Measurements from ENCODE around the gene IQCF2. TPM values are rescaled to one million over a fixed set of nuclear protein-coding genes. Genes with fewer than 3 reads are reported as not detected.
"Not testable (repeated sequence)": the region's sequence is repeated elsewhere in the genome, so short reads cannot be mapped to it uniquely, and the experiment has no call there.

Gene IQCF2
- not detected for total RNA-seq
- long read RNA-seq, donor 1 = 0 reads
- long read RNA-seq, donor 2 = 0 reads

DNA sequence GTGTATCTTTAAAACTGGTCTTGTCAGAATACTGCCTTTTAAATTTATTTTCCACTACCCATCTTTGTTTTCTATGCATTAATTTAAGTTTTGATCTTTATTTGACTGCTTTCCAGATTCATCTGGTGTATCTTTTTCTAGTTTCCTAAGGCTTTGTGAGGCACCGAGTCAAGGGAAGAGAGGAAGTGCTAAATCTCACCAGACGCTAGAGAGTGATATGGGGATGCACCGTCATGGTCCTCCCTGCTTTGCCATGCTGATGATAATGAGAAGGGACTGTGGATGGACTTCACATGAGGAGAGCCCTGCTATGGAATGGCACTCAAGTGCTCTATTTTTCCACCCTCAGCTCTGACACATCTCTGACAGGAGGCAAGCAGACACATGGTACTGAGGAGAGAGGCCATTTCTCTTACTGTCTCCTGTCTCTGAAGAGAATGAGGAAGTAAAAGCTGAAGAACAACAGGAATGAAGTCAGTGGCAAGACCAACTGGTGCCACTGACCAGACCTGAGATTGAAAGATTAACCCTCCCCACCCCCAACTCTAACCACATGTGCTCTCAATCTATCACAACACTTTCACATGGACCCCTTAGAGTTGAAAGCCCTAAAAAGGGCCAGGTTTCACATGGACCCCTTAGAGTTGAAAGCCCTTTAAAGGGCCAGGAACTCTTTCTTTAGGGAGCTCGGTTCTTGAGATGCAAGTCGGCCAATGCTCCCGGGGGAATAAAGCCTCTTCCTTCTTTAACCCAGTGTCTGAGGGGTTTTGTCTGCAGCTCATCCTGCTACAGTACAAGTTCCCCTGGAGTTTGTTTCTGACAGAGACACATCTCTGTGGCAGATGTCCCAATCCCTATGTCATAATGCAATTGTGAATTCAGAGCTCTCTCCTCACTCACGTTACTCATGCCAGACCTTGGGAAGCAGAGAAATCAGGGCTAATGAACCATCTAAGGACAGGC, at the start of gene IQCF2:
Gene IQCF2 (plus strand): TSS at position 913 of the 963 bp plus-strand sequence. CDS start 52 bp downstream, outside the sequence.
- DNase-seq (ENCODE audit: low spot score) = no peak
- intact Hi-C loops (cut with DNase I) = loop anchor here in 1 of 2 donors (5.0 kb wide), 1 partner anchor 614 kb away; no protein-coding TSS in a partner anchor

DNA sequence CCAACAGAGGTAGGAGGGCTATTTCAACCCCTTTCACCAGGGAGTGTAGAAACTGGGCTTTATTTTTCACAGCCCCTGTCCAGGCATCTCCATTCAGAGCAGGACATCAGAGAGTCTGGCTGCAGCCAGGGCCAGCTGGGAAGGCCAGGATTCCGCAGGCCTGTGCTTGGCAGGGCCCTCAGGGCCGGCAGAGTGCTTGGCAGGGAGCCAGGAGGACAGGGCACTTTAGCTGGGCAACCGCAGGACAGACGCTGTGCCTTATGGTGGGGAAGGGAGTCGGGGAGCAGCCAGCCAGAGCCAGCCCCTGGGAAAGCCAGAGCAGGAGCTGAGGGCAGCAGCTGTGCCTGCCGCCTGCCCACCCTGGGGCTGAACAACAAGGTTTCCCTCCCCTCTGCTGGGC, 47.9 kb upstream of the IQCF2 start:
- intact Hi-C loops (cut with DNase I) = no loop called here
- no peak for DNase-seq (ENCODE audit: low spot score)

DNA sequence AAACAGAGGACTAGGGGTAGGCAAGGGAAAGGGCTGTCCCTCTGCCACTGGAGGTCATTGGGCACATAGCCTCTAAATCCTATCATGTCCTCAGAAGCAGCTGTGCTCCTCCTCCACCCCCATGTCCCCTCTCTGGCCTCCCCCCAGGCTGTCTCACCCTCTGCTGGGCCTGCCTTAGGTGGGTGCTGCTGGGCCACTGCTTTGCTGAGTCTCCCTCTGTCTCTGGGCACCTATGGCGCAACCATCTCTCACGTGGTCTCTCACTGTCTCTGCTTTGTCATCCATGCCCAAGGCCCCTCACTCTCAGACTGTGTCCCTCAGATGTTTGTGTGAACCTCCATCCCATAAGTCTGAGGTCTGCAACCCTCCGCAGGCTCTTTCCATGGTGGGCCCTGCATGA, 47.4 kb upstream of the IQCF2 start:
- no peak for DNase-seq (ENCODE audit: low spot score)
- intact Hi-C loops (cut with DNase I) = no loop called here

DNA sequence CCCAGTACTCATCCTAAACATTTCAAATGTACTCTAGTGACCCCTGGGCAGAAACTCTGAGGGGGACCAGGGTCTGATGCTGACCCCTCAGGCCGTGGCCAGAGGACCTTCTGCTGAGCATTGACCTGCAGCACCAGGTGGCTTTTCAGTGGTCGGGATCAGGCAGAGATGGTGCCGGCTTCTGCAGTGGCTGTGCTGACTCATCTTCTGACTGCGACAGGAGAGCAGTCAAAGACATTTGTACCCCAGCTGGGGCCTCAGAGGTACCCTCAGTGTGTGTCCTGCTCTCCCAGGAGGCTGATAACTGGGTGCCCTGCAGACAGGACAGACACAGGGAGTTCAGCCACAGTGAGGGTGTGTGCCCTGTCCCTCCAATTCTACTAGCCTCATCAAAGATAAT, 45.8 kb upstream of the IQCF2 start:
- intact Hi-C loops (cut with DNase I) = no loop called here
- no peak for DNase-seq (ENCODE audit: low spot score)

DNA sequence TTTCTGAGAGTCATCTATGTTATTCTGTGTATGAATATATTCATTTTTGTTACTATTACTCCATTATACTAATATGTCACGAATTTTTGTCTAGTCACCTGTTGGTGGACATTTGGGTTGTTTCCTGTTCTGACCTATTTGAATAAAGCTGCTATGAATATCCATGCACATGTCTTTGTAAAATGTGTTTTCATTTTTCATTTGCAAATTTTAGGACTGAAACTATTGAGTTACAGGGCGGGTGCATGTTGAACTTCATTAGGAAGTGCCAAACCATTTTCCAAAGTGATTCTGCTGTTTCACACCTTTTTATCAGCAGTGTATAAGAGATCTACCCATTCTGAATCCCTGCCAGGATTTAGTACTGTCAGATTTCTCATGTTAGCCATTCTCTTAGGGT, 44.7 kb upstream of the IQCF2 start:
- DNase-seq (ENCODE audit: low spot score) = no peak
- intact Hi-C loops (cut with DNase I) = no loop called here

DNA sequence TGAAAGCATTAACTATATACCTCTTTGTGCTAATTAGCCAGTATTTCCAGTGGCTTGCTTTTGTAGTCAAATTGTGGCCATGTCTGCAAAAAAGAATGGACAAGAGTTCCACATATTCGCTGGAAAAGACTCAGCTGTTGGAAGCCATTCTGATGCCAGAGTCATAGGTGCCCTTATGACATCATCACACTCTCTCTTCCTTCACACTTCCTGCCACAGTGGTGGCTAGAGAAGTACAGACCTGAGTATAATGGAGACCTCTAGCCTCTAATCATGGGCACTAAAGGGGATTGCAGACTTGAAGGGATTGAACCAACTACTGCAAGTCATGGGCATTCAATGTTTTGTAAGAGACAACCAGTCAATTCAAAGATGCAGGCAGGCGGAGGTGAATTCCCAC, 44.0 kb upstream of the IQCF2 start:
- intact Hi-C loops (cut with DNase I) = no loop called here
- DNase-seq (ENCODE audit: low spot score) = no peak

DNA sequence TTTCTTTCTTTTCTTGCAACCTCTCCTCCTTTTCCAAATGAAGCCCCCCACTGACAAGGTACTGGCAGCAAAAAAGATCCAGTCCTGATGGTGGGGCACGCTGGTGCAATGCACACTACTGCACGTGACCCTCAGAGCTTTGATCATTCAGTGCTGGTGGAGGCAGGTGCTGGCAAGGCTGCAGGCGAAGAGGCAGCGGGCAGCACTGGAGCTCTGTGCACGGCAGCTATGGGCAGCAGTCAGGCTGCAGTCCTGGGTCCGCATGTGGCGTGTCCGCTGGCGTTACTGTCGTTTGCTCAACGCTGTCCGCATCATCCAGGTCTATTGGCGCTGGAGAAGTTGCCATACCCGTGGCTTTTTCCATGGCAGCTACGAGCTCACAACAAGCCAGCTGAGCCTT, 42.3 kb upstream of the IQCF2 start:
- intact Hi-C loops (cut with DNase I) = no loop called here
- no peak for DNase-seq (ENCODE audit: low spot score)

DNA sequence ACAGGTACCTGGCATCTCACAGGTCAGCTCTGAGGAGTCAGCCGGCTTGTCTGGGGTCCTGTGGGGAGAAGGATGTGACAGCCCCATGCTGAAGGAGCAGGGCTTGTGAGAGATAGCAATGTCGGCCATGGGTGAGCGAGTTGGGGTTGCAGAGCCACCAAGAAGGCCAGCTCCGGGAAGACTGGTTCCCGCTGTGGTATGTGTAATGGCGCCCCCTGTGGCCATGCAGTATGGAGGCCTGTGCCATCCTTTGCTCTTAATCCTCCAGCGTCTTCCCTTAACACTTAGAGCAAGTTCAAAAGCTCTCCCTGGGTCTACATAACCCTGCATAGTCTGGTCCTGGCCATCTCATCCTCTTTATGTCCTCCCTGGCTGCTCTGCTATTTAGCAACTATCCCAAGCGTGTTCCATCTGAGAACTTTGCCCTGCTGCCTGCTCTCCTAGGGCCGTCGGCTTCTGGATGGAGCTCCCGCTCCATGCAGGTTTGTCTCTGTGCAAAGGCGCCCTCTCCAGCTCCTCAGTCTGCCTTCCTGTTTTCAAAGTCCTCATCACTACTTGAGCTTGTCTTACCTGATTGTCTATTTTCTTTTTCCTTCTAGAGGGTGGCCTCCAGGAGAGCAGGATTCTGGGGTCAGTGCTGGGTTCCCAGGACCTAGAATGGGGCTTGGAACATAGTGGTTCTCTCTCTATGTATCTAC, 41.6 kb upstream of the IQCF2 start:
- DNase-seq (ENCODE audit: low spot score) = no peak
- intact Hi-C loops (cut with DNase I) = no loop called here

DNA sequence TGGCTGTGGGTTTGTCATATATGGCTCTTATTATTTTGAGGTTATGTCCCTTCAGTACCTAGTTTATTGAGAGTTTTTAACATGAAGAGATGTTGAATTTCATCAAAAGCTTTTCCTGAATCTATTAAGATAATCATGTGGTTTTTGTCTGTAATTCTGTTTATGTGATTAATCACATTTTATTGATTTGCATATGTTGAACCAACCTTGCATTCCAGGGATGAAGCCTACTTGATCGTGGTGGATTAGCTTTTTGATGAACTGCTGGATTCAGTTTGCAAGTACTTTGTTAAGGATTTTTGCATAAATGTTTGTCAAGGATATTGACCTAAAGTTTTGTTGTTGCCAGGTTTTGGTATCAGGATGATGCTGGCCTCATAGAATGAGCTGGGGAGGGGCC, 33.1 kb upstream of the IQCF2 start:
- DNase-seq (ENCODE audit: low spot score) = no peak
- intact Hi-C loops (cut with DNase I) = no loop called here

DNA sequence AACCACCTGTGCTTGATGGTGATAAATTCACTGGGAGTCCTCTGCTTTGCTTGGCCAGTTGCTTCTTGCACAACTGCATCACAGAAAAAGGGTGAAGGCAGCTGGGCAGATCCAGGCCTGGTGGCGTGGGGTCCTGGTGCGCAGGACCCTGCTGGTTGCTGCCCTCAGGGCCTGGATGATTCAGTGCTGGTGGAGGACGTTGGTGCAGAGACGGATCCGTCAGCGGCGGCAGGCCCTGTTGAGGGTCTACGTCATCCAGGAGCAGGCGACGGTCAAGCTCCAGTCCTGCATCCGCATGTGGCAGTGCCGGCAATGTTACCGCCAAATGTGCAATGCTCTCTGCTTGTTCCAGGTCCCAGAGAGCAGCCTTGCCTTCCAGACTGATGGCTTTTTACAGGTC, 31.1 kb upstream of the IQCF2 start:
- intact Hi-C loops (cut with DNase I) = no loop called here
- DNase-seq (ENCODE audit: low spot score) = no peak

DNA sequence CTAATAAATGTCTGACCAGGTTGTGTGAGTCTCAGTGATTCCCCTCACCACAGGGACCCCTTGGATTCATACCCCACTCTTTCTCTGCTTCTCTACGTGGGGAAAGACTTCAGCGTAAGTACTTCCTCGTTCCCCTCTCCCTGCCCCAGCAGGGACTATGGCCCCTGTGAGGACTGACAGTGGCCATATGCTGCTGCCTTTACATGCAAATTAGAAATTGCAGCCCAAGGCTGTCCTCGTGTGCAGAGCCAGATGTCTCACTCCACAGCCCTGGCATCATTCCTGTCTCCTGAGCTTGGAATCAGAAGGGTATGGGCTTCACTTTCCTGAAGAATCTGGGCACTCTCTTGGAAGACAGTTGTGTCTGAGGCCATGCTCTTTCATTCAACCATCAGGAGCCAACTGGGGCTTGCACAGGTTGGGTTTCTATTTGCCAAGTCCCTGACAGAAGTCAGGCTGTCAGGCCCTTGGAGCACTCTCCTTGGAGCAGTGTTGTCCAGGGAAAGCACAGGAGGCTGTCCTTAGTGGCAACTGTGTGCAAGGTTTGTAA, 30.5 kb upstream of the IQCF2 start:
- intact Hi-C loops (cut with DNase I) = no loop called here
- DNase-seq (ENCODE audit: low spot score) = no peak

DNA sequence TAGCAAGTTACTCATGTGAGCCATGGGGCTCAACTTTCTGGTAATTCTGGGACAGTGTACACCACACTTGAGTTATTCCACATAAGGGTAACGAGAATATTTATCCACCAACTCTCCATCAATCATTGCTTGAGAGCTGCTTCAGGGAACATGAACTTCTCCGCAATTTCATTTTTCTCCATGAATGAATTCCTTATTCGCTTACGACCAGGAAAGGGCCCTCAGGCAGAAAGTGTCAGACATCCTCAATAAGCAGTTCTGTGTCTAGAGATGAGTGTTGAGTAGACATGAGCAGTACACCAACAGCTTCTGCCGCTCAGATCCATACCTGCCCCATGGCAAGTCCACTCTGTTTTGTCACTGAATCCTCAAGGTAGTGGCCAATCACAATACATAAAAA, 24.8 kb upstream of the IQCF2 start:
- intact Hi-C loops (cut with DNase I) = no loop called here
- DNase-seq (ENCODE audit: low spot score) = no peak

DNA sequence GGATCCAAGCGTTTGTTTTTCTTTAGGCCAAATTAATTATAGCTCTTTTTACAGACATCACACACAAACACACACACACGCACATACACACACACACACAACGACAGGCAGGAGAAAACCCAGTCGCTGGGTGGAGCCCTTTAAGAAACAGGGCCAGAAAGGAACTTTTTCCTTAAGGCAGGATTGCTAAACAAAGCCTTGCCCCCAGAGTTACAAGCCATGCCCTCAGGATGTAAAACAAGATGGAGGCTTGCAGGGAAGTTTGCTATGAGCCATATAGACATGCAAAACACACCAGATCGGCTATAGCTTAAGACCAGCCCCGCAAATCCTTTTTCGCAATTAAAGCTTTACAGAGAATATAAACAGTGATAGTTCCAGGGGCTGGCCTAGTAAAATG, 16.3 kb upstream of the IQCF2 start:
- intact Hi-C loops (cut with DNase I) = no loop called here

DNA sequence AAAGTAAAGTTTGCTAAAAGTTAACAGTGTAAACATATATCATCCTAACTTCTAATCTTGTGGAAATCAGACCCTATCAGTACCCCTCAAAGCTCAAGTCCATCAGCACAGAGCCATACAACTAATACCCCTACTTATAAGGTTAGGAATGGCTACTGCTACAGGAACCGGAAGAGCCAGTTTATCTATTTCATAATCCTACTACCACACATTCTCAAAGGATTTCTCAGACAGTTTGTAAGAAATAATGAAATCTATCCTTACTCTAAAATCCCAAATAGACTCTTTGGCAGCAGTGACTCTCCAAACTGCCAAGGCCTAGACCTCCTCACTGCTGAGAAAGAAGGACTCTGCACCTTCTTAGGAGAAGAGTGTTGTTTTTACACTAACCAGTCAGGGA, 6.0 kb upstream of the IQCF2 start:
- DNase-seq (ENCODE audit: low spot score); intact Hi-C loops (cut with DNase I): not testable (repeated sequence)

More for the DNA sequence above, 16.3 kb upstream of the IQCF2 start:
- DNase-seq (ENCODE audit: low spot score) = no peak

DNA sequence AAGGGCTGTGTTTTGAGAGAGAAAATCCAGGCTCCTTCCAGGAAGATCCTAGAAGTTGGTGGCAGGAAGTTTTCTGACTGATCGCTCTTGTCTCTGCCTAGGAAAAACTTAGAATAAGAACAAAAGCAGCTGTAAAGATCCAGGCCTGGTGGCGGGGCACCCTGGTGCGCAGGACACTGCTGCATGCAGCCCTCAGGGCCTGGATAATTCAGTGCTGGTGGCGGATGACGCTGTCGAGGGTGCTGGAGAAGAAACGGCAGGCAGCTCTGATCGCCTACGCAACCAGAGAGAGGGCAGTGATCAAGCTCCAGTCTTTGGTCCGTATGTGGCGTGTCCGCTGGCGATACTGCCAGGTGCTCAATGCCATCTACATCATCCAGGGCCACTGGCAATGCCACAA, 1.5 kb downstream of the IQCF2 start:
- no peak for DNase-seq (ENCODE audit: low spot score)
- intact Hi-C loops (cut with DNase I) = loop anchor here in 1 of 2 donors (5.0 kb wide), 1 partner anchor 616 kb away; no protein-coding TSS in a partner anchor

DNA sequence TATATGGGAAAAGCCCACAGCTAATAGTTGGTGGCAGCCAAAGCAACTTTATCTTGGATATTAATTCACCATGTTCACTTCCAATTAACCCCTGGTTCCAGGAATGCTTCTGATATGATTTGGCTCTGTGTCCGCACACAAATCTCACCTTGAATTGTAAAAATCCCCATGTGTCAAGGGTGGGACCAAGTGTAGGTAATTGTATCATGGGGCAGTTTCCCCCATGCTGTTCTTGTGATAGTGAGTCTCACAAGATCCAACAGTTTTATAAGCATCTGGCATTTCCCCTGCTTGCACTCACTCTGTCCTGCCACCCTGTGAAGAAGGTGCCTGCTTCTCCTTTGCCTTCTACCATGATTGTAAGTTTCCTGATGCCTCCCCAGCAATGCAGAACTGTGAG, 7.5 kb downstream of the IQCF2 start:
- DNase-seq (ENCODE audit: low spot score); intact Hi-C loops (cut with DNase I): not testable (repeated sequence)

DNA sequence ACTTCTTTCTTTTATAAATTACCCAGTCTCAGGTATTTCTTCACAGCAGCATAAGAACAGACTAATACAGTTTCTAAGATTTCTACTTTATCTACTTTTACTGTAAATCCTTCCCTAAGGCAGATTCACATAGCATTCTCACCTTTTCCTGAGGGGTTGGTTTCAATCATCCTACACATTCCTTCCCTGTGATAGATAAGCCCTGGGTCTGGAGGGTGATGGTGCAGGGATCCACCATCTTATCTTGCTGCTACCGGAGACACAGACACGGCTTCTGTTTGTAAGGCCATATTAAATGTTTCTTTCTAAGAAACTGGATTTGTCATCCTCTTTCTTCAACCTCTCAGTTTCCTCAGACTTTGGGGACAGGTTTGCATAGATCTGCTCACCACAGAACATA, 7.9 kb downstream of the IQCF2 start:
- intact Hi-C loops (cut with DNase I) = no loop called here
- DNase-seq (ENCODE audit: low spot score) = no peak

DNA sequence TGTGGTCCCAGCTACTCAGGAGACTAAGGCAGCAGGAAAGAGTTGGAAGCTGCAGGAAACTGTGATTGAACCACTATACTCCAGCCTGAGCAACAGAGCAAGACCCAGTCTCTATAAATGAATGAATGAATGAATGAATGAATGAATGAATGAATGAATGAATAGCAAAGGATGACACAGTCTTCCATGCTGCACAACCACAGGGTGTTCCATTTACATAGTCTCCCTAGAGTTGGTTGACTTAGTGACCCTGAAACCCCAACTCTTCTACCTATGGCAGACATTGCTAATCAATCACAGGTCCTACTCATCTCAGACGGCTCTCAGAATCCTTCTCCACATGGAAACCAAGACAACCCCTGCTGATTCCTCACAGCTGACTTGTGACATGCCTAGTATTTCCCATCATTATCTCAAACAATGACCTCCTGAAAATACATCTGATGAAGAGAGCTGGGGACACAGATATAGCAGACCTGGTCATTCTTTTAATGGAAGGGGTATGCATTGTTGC, 11.9 kb downstream of the IQCF2 start:
- DNase-seq (ENCODE audit: low spot score) = no peak

DNA sequence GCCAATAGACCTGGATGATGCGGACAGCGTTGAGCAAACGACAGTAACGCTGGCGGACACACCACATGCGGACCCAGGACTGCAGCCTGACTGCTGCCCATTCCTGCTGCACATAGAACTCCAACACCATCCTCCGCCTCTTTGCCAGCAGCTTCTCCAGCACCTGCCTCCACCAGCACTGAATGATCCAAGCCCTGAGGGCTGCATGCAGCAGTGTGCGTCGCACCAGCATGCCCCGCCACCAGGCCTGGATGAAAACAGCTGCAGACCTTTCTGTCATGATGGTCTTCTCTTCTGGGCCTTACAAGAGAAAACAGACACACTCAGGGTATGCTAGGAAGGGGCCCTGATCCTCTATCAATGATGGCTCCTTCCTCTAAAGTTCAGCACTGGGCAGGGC, 12.5 kb downstream of the IQCF2 start:
- DNase-seq (ENCODE audit: low spot score) = no peak
- intact Hi-C loops (cut with DNase I) = no loop called here

More for the DNA sequence above, 11.9 kb downstream of the IQCF2 start:
- intact Hi-C loops (cut with DNase I) = no loop called here

DNA sequence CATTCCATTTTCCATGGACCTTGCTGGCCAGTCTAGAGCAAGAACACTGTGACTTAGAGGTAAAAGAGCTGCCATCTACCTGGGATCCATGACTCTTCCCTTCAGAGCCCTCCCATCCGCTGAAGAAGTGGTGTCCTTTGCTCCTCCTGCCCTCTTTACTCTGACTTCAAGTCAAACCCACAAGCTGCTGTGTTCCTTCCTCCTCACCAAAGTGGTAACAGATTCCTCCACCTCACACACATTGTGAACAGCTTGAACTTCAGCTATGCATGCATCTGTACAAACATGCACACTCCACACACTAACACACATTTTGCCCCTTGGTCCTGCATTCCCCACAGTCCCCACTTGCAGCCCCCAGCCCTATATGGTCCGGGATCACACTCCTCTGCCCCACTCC, 13.0 kb downstream of the IQCF2 start:
- DNase-seq (ENCODE audit: low spot score) = no peak
- intact Hi-C loops (cut with DNase I) = no loop called here
